ENCODE data around the gene RPTOR. TPM values are rescaled to one million over a fixed set of nuclear protein-coding genes. Genes with fewer than 3 reads are reported as not detected.

Gene RPTOR
- polyA plus RNA-seq, 1 of the 3 experiments (the other 2 are of a cell fraction): 14.9 TPM

GRCh38 chr17:80858301-80859001 is 313.8 kb downstream of the RPTOR start:
- Histone ChIP-seq H3K27ac (ENCODE audit: low read depth in 2 of 2, low read length in 1 of 2) (peak overlapping the region; percentile 72 to 96), H3K27me3 (ENCODE audit: insufficient read depth) (no peaks in the 10 kb centered on the region), H3K79me2 (ENCODE audit: insufficient read depth) (no peaks in the 10 kb centered on the region), H3K4me3 (ENCODE audit: low read depth in 2 of 2, low read length in 1 of 2) (no peak overlapping the region), H4K20me1 (ENCODE audit: insufficient read depth) (no peaks in the 10 kb centered on the region), H3K36me3 (replicated peaks in 1 of 2; ENCODE audit: control insufficient read depth in 1 of 2, insufficient read depth in 2 of 2, low read length in 1 of 2) (peaks cover 3 to 4% of the 10 kb centered on the region in 2 experiments), H3K4me1 (ENCODE audit: control insufficient read depth in 1 of 2, insufficient read depth in 2 of 2, low read depth in 1 of 2, low read length in 1 of 2) (peaks cover 35 to 55% of the 10 kb centered on the region in 2 experiments), H3K9me2 (no peaks in the 10 kb centered on the region), H3K9ac (peak overlapping the region; percentile 18; the same call in 1 of the 2 replicates), H3K4me2 (peak overlapping the region; percentile 38; the same call in 1 of the 2 replicates), H3K9me3 (no peaks in the 10 kb centered on the region), H2AFZ (ENCODE audit: low read depth) (no peak overlapping the region), H3F3A (replicated peaks; ENCODE audit: insufficient read depth) (peaks cover 7% of the 10 kb centered on the region)
- TF ChIP-seq USF1 (IDR thresholded peaks at IDR 0.05; ENCODE audit: borderline replicate concordance, low read depth): no peak
- no peak for TF ChIP-seq GABPA (IDR thresholded peaks at IDR 0.05; ENCODE audit: low read depth)
- TF ChIP-seq RAD21 (IDR thresholded peaks at IDR 0.05; ENCODE audit: low read length): no peak
- TF ChIP-seq POLR2AphosphoS5 (IDR thresholded peaks at IDR 0.05; ENCODE audit: low read depth, low read length): no peak
- no peak for TF ChIP-seq SIN3A (IDR thresholded peaks at IDR 0.05; ENCODE audit: borderline replicate concordance, low read depth, low read length)
- no peak for TF ChIP-seq REST (IDR thresholded peaks at IDR 0.05; ENCODE audit: low read depth, low read length)
- no peak for TF ChIP-seq CHD2 (IDR thresholded peaks at IDR 0.05; ENCODE audit: low read length, partially characterized antibody)
- TF ChIP-seq EP300 (IDR thresholded peaks at IDR 0.05; ENCODE audit: borderline replicate concordance in 1 of 2, low read depth in 1 of 2, low read length in 1 of 2): no peak
- TF ChIP-seq USF2 (IDR thresholded peaks at IDR 0.05; ENCODE audit: borderline replicate concordance, low read depth, low read length): no peak
- TF ChIP-seq EZH2phosphoT487 (IDR thresholded peaks at IDR 0.05; ENCODE audit: borderline replicate concordance, low read depth): no peak
- TF ChIP-seq RXRA (IDR thresholded peaks at IDR 0.05; ENCODE audit: borderline replicate concordance, low read depth): no peak
- no peak for TF ChIP-seq YY1 (IDR thresholded peaks at IDR 0.05; ENCODE audit: low read depth)
- no peak for DNase-seq
- ChIA-PET POLR2A (interaction anchor here (0.7 to 2.3 kb wide), 3 partner anchors 12 to 32 kb away, joined by 3 to 9 read pairs (median 4); no protein-coding TSS in a partner anchor), CTCF (interaction anchor here (0.6 to 3.7 kb wide), 25 partner anchors 8 to 431 kb away, joined by 3 to 20 read pairs (median 4); partner anchors contain the start of gene NPTX1)
- 93% methylated on average over 20 of the region's 20 CpGs for WGBS (ENCODE audit: low lambda C conversion rate)
